Stimulated activated naive CD8-positive, alpha-beta T cell treated with anti-CD3 and anti-CD28 coated beads, Interleukin-15, Interleukin-2, amounts not matched to agents 100 U/mL and 50 U/mL, for 24 hours (primary cell): Measurements from ENCODE around the gene TSC22D3.
"Not testable (repeated sequence)": the region's sequence is repeated elsewhere in the genome, so short reads cannot be mapped to it uniquely, and the experiment has no call there.

ENCODE experiments used
- ATAC-seq: fragments of 150-1000 bp; cut with Tn5 transposase; one replicate; pipeline ENCODE4 v1.10.0; 2021
- DNase-seq: peaks from one replicate; pipeline ENCODE4 v3.0.0; 2021

Gene TSC22D3

GRCh38 chrX:107712231-107713202 lies 63.1 kb downstream of the TSC22D3 start:
- DNase-seq, result no peak
- ATAC-seq, result no peak

DNA sequence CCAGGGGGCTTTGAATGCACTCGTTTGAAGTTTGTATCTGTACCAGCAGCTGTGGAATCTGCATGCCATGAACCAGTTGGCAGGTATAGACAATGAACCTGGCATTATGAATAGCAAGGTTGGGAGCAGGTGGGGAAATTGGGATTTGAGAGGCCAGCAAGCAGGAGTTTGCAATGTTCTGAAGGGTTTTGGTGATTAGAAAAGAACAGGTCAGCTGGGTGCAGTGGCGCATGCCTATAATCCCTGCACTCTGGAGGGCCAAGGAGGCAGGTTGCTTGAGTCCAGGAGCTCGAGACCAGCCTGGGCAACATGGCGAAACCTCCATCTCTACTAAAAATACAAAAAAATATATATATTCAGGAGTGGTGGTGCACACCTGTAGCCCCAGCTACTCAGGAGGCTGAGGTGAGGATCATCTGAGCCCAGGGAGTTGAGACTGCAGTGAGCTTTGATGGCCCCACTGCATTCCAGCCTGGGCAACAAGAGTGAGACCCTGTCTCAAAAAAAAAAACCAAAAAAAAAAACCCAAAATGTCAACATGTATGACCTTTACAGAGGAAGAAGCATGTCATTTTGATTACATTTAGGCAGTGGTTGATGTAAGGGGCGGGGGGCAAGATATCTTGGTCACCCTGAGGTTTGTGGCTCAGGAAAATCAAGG lies 63.9 kb downstream of the TSC22D3 start:
- no peak for ATAC-seq

GRCh38 chrX:107710617-107711391 lies 64.8 kb downstream of the TSC22D3 start:
- peak; percentile 90 for ATAC-seq
- DNase-seq, result peak; percentile 36

More for the DNA sequence above, 63.9 kb downstream of the TSC22D3 start:
- no peak for DNase-seq

- DNase-seq (no peak), ATAC-seq (no peak)
Measured at GRCh38 chrX:107709266-107709806, 66.3 kb downstream of the TSC22D3 start.

- DNase-seq (no peak), ATAC-seq (no peak)
Measured at GRCh38 chrX:107708762-107709161, 66.8 kb downstream of the TSC22D3 start.

- DNase-seq (no peak), ATAC-seq (no peak)
Measured at GRCh38 chrX:107707866-107708265, 67.7 kb downstream of the TSC22D3 start.

GRCh38 chrX:107706309-107706708 lies 69.3 kb downstream of the TSC22D3 start:
- ATAC-seq, result no peak
- DNase-seq, result no peak

GRCh38 chrX:107704587-107704986 lies 71.0 kb downstream of the TSC22D3 start:
- ATAC-seq, result no peak
- no peak for DNase-seq

- DNase-seq (no peak), ATAC-seq (no peak)
Measured at GRCh38 chrX:107704181-107704580, 71.4 kb downstream of the TSC22D3 start.

DNA sequence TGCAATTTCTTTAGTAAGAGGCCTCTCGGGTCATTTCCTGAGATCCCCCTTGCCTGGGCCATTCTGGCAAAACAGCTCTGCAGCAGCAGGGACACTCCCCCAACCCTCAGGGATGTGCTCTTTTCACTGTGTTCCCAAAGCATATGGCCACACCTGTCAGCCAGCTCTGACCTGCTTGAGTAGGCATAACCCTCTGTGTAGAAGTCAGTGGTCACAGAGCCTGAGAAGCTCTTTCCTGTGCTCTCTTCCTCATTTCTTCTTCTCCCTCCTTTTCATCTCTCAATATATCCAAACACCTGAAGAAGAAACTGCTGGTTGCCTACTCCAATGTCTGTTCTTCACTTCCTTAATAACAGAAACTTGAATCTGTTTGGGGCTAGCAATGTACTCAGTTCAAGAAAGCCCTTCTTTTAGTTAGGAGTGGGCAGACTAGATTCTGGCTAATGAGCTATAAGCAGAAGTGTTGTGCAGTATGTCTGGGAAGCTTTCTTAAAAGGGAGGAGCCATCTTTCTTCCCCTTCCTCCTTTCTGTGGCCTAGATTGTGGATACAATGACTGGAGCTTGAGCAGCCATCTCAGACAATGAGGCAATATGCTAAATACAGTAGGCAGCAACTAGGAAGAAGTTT lies 74.0 kb downstream of the TSC22D3 start:
- DNase-seq (no peak), ATAC-seq (no peak)

GRCh38 chrX:107700790-107701189 lies 74.8 kb downstream of the TSC22D3 start:
- no peak for DNase-seq

GRCh38 chrX:107700317-107700774 lies 75.2 kb downstream of the TSC22D3 start:
- DNase-seq, result no peak
- no peak for ATAC-seq

More at GRCh38 chrX:107700790-107701189, 74.8 kb downstream of the TSC22D3 start:
- ATAC-seq, result no peak

- ATAC-seq (no peak), DNase-seq (no peak)
Measured at GRCh38 chrX:107699616-107700015, 76.0 kb downstream of the TSC22D3 start.

- no peak for DNase-seq
- no peak for ATAC-seq
Measured at GRCh38 chrX:107691024-107691448, 84.6 kb downstream of the TSC22D3 start.

DNA sequence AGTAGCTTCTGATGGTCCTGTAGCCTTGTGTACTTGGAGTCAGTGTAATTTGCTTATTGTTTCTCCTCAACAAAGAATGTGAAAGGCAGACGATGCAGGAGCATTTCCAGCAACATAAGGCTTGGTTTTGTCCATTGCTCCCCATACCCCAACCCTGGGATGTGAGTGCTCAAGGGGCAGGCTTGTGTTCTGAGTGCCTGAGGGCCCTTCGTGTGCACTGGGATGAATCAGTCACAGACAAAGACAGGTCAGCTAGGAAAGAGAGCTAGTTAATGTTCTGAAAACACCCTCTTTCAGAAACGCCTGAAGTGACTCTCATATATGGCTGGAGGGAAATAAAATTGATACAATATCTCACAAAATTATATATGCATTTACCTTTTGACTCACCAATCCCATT lies 88.1 kb downstream of the TSC22D3 start:
- no peak for DNase-seq
- no peak for ATAC-seq

GRCh38 chrX:107686792-107687191 lies 88.8 kb downstream of the TSC22D3 start:
- no peak for ATAC-seq
- no peak for DNase-seq

DNA sequence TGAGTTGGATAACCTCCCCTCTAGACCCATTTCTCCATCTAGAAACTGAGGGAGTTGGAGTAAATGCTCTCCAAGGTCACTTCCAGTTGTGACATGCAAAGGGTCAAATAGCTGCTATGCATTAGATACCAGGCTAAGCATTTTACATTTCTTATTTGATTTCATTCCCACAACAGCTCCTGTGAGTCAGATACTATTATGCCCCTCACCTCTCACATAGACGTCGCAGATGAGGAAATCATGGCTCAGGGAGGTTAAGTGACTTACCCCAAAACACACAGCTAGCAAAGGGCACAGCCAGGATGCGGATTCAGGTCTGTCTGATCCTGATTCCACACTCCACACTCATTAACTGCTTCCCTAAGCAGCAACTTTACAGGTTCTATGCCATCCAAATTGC lies 89.6 kb downstream of the TSC22D3 start:
- no peak for ATAC-seq
- no peak for DNase-seq

DNA sequence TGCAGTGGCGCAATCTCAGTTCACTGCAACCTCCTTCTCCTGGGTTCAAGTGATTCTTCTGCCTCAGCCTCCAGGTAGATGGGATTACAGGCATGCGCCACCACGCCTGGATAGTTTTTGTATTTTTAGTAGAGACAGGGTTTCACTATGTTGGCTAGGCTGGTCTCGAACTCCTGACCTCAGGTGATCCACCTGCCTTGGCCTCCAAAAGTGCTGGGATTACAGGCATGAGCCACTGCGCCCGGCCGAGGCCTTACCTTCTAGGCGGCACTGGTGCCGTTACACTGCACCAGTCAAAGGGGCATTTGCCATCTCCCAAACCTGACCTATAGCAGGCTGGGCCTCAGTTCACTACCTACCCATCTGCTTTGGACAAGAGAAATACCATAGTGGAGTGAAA lies 90.0 kb downstream of the TSC22D3 start:
- DNase-seq, result not testable (repeated sequence)

DNA sequence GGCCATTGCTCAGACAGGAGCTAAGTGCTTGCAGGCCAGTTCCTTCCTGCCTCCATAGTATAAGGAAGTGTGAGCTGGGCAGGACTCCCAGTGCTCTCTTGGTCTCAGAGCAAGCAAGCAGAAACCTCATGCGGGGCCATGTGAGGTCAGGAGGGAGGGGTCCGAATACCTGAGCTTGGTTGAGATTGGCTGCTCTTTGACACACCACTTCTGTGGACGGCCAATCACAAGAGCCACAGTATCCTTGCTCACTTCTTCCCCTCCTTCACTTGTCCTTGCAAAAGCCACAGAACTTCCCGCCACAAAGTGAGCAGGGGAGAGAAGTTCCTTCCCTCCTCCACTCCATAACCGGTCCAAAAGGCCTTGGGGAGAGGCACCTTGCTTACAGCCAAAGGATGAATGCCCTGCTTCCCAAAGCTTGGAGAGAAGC lies 90.6 kb downstream of the TSC22D3 start:
- DNase-seq (peak; percentile 27), ATAC-seq (no peak)

More for the DNA sequence above, 90.0 kb downstream of the TSC22D3 start:
- not testable (repeated sequence) for ATAC-seq

DNA sequence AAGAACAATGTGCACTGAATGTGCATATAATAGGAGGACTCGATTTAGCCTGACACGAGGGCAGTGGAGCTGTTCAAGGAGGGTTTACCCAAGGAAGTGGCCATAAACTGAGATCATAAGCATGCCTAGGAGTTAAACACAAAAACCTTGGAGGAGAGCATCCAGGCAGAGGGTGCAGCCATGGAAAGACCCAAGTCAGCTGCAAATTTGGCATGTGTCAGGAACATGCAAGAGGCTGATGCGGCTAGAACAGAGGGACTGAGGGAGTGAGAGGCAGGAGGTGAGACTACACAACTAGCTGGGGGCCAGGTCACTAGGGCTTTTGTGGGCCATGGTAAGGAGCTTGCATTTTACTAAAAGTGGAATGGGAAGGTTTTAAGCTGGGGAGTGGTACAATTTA lies 91.7 kb downstream of the TSC22D3 start:
- no peak for ATAC-seq
- DNase-seq, result no peak

DNA sequence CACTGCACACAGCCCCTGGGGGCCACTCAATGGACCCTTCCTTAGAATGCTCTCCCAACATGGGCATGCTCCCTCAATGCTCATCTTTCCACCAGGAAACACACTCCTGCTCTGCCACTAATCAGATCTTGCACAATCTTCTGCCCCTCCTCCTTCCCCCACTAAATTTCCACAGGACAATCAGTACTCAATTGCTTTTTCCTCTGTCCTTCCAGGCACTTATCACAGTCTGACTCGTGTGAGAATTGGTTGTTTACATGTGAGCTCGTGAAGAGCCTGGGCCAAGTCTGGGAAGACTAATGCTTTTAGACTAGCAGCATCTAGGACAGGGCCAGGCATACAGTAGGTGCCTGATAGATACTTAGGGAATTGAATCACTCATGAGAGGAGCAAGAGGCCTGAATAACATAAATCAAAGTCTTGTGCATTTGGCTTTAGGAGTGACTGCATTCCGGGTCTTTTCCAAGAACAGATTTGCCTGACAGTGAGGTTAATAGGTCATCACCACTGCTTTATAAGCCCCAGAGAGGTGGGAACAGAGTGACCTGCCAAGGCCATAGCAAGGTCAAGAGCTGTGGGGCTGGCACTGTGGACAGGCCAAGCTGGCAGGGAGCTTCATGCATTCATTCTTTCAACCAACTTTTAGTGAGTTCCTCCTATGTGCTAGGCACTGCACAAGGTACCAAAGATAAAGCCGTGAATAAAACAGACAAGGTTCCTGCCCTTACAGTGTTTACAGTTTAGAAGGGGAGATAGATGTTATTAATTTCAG lies 92.3 kb downstream of the TSC22D3 start:
- no peak for DNase-seq

More for the DNA sequence above, 92.3 kb downstream of the TSC22D3 start:
- no peak for ATAC-seq
